ENCODE data around the gene MEGF6.

Gene MEGF6

GRCh38 chr1:3456964-3457909, 154.1 kb downstream of the MEGF6 start:
- Mint-ChIP-seq H3K27me3 (ENCODE audit: low read depth, poor library complexity) (no peaks in the 10 kb centered on the region), H3K4me3 (no peak overlapping the region), H3K9me3 (no peaks in the 10 kb centered on the region), H3K27ac (no peak overlapping the region), H3K36me3 (ENCODE audit: low read depth) (no peaks in the 10 kb centered on the region), H3K4me1 (peaks cover 54% of the 10 kb centered on the region)
- no peak for DNase-seq
- TF ChIP-seq, protein P1, sequence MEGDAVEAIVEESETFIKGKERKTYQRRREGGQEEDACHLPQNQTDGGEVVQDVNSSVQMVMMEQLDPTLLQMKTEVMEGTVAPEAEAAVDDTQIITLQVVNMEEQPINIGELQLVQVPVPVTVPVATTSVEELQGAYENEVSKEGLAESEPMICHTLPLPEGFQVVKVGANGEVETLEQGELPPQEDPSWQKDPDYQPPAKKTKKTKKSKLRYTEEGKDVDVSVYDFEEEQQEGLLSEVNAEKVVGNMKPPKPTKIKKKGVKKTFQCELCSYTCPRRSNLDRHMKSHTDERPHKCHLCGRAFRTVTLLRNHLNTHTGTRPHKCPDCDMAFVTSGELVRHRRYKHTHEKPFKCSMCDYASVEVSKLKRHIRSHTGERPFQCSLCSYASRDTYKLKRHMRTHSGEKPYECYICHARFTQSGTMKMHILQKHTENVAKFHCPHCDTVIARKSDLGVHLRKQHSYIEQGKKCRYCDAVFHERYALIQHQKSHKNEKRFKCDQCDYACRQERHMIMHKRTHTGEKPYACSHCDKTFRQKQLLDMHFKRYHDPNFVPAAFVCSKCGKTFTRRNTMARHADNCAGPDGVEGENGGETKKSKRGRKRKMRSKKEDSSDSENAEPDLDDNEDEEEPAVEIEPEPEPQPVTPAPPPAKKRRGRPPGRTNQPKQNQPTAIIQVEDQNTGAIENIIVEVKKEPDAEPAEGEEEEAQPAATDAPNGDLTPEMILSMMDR (IDR thresholded peaks at IDR 0.05): no peak

DNA sequence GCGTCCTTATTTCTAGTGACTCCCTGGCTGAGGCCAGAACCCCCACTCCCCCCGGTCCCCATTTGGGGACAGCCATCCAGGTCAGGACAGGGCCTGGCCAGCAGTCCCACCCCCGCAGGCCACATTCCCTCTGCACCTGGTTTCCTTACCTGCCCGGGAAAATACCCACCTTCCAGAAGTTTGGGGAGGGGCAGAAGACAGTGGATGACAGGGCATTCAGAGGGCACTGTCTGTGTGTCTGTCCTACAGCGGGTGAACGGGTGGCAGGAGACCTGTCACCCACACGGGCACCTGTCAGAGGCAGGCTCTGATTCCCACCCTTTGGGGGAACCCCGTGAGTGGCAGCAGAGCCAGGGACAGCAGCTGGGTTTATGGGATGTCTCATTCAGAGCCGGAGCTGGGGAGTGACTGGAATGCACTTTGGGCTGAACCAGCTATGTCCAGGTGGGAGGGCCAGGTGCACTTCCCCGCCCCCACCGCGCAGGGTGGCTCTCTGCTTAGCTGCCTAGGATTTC, 154.8 kb downstream of the MEGF6 start:
- no peaks in the 10 kb centered on the region for H3K9me3 Mint-ChIP-seq
- H3K4me1 Mint-ChIP-seq: peaks cover 54% of the 10 kb centered on the region
- TF ChIP-seq, protein P1 (IDR thresholded peaks at IDR 0.05): no peak
- no peaks in the 10 kb centered on the region for H3K27me3 Mint-ChIP-seq (ENCODE audit: low read depth, poor library complexity)
- H3K4me3 Mint-ChIP-seq: no peak overlapping the region
- no peak for DNase-seq
- H3K27ac Mint-ChIP-seq: no peak overlapping the region
- no peaks in the 10 kb centered on the region for H3K36me3 Mint-ChIP-seq (ENCODE audit: low read depth)

DNA sequence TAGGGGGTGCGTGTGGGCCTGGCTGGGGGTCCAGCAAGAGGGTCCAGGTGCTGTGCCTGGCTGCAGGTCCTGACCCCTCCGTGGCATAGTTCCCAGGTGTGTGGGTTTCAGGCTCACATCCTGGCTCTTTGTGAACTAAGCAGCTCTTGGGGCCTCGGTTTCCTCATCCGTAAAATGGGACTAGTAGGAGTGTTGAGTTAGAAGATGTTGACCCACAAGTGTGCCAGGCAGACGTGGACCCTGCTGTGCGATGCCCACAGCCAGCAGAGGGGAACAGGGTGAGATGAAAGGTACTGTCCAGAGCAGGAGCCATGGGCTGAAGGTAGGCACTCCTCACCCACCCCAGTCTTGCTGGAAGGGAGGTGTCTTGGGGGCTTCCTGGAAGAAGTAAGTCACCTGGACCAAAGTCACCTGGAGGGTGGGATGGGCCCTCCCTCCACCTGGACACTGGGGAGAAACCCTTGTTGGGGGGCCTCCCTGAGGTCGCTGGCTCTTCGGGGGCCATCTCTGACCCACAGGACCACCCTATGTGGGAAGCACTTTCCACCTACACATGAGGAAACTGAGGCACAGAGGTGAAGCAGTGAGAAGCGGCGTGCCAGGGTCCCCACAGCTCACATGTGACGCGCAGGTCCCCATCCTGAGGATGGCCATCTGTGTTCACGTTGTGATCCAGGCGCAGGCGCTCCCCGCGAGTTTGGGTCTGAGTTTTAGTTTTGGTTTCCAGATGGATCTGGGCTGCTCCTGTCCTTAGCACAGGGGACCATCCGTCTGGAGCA, 155.4 kb downstream of the MEGF6 start:
- peaks cover 49% of the 10 kb centered on the region for H3K4me1 Mint-ChIP-seq
- H3K36me3 Mint-ChIP-seq (ENCODE audit: low read depth): no peaks in the 10 kb centered on the region
- TF ChIP-seq, protein P1 (IDR thresholded peaks at IDR 0.05): no peak
- no peak for DNase-seq
- H3K4me3 Mint-ChIP-seq: peak overlapping the region; percentile 82
- peaks cover 1% of the 10 kb centered on the region for H3K9me3 Mint-ChIP-seq
- no peak overlapping the region for H3K27ac Mint-ChIP-seq
- H3K27me3 Mint-ChIP-seq (ENCODE audit: low read depth, poor library complexity): peaks cover 4% of the 10 kb centered on the region

- H3K4me3 Mint-ChIP-seq: peak overlapping the region; percentile 82
- peak; percentile 84 for DNase-seq
- H3K36me3 Mint-ChIP-seq (ENCODE audit: low read depth): no peaks in the 10 kb centered on the region
- H3K27me3 Mint-ChIP-seq (ENCODE audit: low read depth, poor library complexity): peaks cover 11% of the 10 kb centered on the region
- H3K27ac Mint-ChIP-seq: no peak overlapping the region
- TF ChIP-seq, protein P1 (IDR thresholded peaks at IDR 0.05): no peak
- H3K4me1 Mint-ChIP-seq: peaks cover 41% of the 10 kb centered on the region
- H3K9me3 Mint-ChIP-seq: peaks cover 10% of the 10 kb centered on the region
Measured at GRCh38 chr1:3454811-3455618, 156.3 kb downstream of the MEGF6 start.

DNA sequence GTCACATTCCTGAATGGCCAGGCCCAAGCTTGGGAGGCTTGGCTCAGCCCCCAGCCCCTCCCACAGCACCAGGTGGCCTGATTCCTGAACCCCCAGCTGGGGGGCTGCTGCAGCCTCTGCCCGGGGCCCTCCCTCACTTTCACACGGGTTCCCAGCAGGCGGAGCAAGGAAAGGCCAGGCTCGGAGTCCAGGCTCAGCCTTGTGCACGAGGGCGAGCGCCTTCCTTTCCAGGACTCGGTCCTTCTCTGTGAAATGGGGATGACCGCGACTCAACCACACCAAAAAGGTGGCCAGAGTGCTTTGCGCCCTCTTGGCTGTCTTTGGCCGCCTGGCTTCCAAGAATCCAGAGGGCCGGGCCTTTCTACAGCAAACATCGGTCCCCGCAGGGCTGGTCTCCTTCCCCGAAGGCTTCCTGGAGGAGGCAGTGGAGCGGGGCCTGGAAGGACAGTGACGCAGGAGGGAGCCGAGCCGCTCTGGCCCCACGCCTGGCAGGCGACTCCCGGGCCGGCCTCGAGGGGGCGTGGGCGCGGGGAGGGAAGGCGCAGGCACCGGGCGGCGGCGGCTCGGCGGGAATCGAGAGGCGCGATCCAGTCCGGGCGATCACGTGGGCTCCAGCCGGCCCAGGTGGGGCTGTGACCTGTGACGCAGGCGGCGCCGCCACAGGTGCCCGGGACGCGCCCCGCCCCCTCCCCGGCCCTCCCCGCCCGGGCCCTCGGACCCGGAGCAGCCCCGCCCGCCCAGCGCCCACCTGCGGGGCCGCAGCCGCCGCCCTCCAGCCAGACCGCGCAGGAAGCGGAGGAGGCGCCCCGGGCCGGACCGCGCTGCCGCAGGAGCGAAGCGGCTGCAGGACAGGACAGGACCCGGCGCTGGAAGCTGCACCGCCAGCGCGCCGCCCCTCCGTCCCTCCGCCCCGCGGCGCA, 157.2 kb downstream of the MEGF6 start, which contains the start of gene ARHGEF16:
Gene ARHGEF16 (plus strand): TSS at position 775 of the 920 bp plus-strand sequence. CDS start 8,420 bp downstream, outside the sequence.
- Mint-ChIP-seq H3K4me3 (peak within 1 kb of the TSS; percentile 82), H3K27me3 (ENCODE audit: low read depth, poor library complexity) (peaks cover 11% of the 10 kb centered on the region), H3K4me1 (peaks cover 32% of the 10 kb centered on the region), H3K9me3 (peaks cover 14% of the 10 kb centered on the region), H3K36me3 (ENCODE audit: low read depth) (no peaks in the 10 kb centered on the region), H3K27ac (no peak within 1 kb of the TSS)
- TF ChIP-seq, protein P1 (IDR thresholded peaks at IDR 0.05): peak; percentile 44
- peak; percentile 79 for DNase-seq

All from nephron progenitor cell (in vitro differentiated cells).